HepG2 (cell line): ENCODE results near the gene ZP2. TPM values are rescaled to one million over a fixed set of nuclear protein-coding genes. Genes with fewer than 3 reads are reported as not detected.

Source experiments
- EZH2 ChIP-seq: conservative IDR thresholded peaks from 2 replicates; pipeline ENCODE4 v1.6.1; 2012; ENCODE audit warnings: mild to moderate bottlenecking, low read depth, low read length, moderate library complexity
- FOXJ3 ChIP-seq: sonication (generic); formaldehyde crosslinking; IDR thresholded peaks from 2 replicates; pipeline ENCODE4 v1.4.0; 2020; ENCODE audit warnings: missing genetic modification reagents, mild to moderate bottlenecking, borderline replicate concordance
- GABPB1 ChIP-seq: IDR thresholded peaks from 2 replicates; pipeline ENCODE4 v1.6.1; 2016; ENCODE audit warnings: mild to moderate bottlenecking, missing genetic modification reagents, moderate library complexity, missing compliant biosample characterization
- HINFP ChIP-seq: sonication (generic); formaldehyde crosslinking; IDR thresholded peaks from 2 replicates; pipeline ENCODE4 v1.4.0; 2020; ENCODE audit warnings: low read depth, mild to moderate bottlenecking, missing genetic modification reagents
- HNF4G ChIP-seq, 2 experiments: sonication (generic) in 1 of 2; formaldehyde crosslinking in 1 of 2; IDR thresholded peaks; 2 replicates each; pipeline versions ENCODE4 v1.4.0 to v1.6.1; 2011 to 2020; ENCODE audit warnings: borderline replicate concordance in 2 of 2, low read depth in 2 of 2, mild to moderate bottlenecking in 2 of 2, low read length in 1 of 2, missing genetic modification reagents in 1 of 2, moderate library complexity in 1 of 2
- KLF12 ChIP-seq: sonication (generic); formaldehyde crosslinking; IDR thresholded peaks from 2 replicates; pipeline ENCODE4 v1.4.0; 2020; ENCODE audit warnings: missing genetic modification reagents, borderline replicate concordance
- KMT2B ChIP-seq: IDR thresholded peaks from 2 replicates; pipeline ENCODE4 v1.6.1; 2016; ENCODE audit warnings: missing genetic modification reagents, missing compliant biosample characterization
- NFE2 ChIP-seq: sonication (generic); formaldehyde crosslinking; IDR thresholded peaks from 2 replicates; pipeline ENCODE4 v1.4.0; 2020; ENCODE audit warnings: missing genetic modification reagents
- NPAS2 ChIP-seq: sonication (generic); formaldehyde crosslinking; IDR thresholded peaks from 2 replicates; pipeline ENCODE4 v1.8.0; 2022; ENCODE audit warnings: mild to moderate bottlenecking, missing genetic modification reagents, borderline replicate concordance
- POGZ ChIP-seq: sonication (generic); formaldehyde crosslinking; IDR thresholded peaks from 2 replicates; pipeline ENCODE4 v1.4.0; 2020; ENCODE audit warnings: mild to moderate bottlenecking, missing genetic modification reagents
- SP1 ChIP-seq, 2 experiments: fragments of 450-650 bp in 1 of 2; sonication (generic) in 1 of 2; formaldehyde crosslinking in 1 of 2; IDR thresholded peaks; 2 replicates each; pipeline versions ENCODE4 v1.4.0 to v1.6.1; 2016 to 2020; ENCODE audit warnings: missing genetic modification reagents in 1 of 2
- ZFP62 ChIP-seq: sonication (generic); formaldehyde crosslinking; IDR thresholded peaks from 2 replicates; pipeline ENCODE4 v1.4.0; 2020; ENCODE audit warnings: missing genetic modification reagents
- ZFP82 ChIP-seq: sonication (generic); formaldehyde crosslinking; IDR thresholded peaks from 2 replicates; pipeline ENCODE4 v1.5.1; 2020; ENCODE audit warnings: mild to moderate bottlenecking, missing genetic modification reagents, borderline replicate concordance
- ZNF280B ChIP-seq: sonication (generic); formaldehyde crosslinking; IDR thresholded peaks from 2 replicates; pipeline ENCODE4 v1.5.0; 2020; ENCODE audit warnings: missing genetic modification reagents, mild to moderate bottlenecking, borderline replicate concordance
- ZNF547 ChIP-seq: sonication (generic); formaldehyde crosslinking; IDR thresholded peaks from 2 replicates; pipeline ENCODE4 v1.5.1; 2020; ENCODE audit warnings: mild to moderate bottlenecking, missing genetic modification reagents
- ZNF550 ChIP-seq: sonication (generic); formaldehyde crosslinking; IDR thresholded peaks from 2 replicates; pipeline ENCODE4 v1.4.0; 2020; ENCODE audit warnings: mild to moderate bottlenecking, missing genetic modification reagents, borderline replicate concordance
- ZNF557 ChIP-seq: sonication (generic); formaldehyde crosslinking; IDR thresholded peaks from 2 replicates; pipeline ENCODE4 v1.4.0; 2020; ENCODE audit warnings: missing genetic modification reagents
- ZNF878 ChIP-seq: sonication (generic); formaldehyde crosslinking; IDR thresholded peaks from 2 replicates; pipeline ENCODE4 v1.8.1; 2023; ENCODE audit warnings: mild to moderate bottlenecking, missing genetic modification reagents, moderate library complexity
- ZNF883 ChIP-seq: sonication (generic); formaldehyde crosslinking; IDR thresholded peaks from 2 replicates; pipeline ENCODE4 v1.5.1; 2020; ENCODE audit warnings: mild to moderate bottlenecking, missing genetic modification reagents; ENCODE audit errors: not compliant biosample characterization
- polyA plus RNA-seq, 8 experiments: library from polyadenylated mRNA; depleted of rRNA in 3 of 8; stranded (reverse) in 7 of 8; unstranded in 1 of 8; fragments of >200 nt; fragmentation: Illumina TruSeq in 4 of 8; extraction: Trizol in 4 of 8; gene quantifications; 2 replicates each; pipeline versions ENCODE4 v1.2.1 to v1.2.3, GENCODE V29; 2011 to 2016; ENCODE audit warnings: low read depth in 4 of 8, missing spikeins in 1 of 8, mixed read lengths in 1 of 8; ENCODE audit not compliant: insufficient read depth in 1 of 8
- total RNA-seq, 5 experiments: library from RNA; depleted of rRNA; stranded (reverse); fragments of >200 nt; fragmentation: Illumina TruSeq; extraction: Trizol; gene quantifications; 2 replicates each; pipeline ENCODE4 v1.2.3, GENCODE V29; 2016; ENCODE audit warnings: low read depth in 1 of 5
- TF ChIP-seq, protein P1 (sequence below): sonication (generic); formaldehyde crosslinking; IDR thresholded peaks from 2 replicates; pipeline ENCODE4 v1.5.0; 2020; ENCODE audit warnings: mild to moderate bottlenecking, missing genetic modification reagents, borderline replicate concordance

Gene ZP2
- total and polyA plus RNA-seq, 2 of the 13 experiments (the other 11 are each of a cell fraction or from before 2014, with no cell fraction given), result not detected

DNA sequence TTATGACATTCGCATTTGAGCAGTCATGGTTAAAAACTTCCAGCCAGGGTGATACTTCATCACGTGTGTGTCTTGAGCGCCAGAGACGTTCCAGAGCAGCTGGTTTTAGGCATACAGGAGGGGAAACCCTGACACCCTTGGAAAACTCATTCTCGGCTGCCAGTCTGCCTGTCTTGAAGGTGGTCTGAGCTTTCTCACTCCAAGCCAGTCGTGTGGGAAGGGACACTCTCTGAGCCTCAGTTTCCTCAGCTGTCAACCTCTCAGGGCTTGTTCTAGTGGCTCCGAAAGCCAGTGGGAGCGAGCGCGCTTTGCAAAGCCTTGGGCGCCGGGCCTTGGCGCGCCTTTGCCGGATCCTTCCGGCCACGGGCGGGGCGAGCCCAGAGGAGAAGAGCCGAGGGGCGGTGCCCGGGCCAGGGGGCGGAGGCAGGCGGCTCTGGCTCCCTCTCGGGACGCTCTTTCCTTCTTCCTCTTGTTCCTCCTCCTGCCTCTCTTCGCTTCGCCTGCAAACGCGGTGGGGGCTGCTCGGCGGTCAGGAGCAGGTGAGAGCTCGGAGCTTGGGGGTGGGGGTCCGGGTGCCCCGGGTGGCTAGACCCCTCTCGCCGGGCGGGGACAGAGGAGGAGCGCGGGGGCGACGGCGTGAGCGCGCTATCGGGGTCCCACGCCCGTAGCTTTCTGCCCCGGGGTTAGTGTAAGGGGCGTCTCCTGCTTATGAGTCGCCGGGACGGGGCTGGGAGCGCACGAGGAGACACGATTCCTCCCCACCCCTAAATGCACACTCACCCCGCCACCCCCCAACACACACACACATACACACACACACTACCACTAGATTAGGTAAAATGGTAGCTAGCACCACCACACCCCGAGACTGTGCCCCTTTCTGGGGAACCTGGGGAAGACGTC, 52.9 kb downstream of the ZP2 start, which contains the start of gene LDAF1 (continued):
- TF ChIP-seq, protein P1, sequence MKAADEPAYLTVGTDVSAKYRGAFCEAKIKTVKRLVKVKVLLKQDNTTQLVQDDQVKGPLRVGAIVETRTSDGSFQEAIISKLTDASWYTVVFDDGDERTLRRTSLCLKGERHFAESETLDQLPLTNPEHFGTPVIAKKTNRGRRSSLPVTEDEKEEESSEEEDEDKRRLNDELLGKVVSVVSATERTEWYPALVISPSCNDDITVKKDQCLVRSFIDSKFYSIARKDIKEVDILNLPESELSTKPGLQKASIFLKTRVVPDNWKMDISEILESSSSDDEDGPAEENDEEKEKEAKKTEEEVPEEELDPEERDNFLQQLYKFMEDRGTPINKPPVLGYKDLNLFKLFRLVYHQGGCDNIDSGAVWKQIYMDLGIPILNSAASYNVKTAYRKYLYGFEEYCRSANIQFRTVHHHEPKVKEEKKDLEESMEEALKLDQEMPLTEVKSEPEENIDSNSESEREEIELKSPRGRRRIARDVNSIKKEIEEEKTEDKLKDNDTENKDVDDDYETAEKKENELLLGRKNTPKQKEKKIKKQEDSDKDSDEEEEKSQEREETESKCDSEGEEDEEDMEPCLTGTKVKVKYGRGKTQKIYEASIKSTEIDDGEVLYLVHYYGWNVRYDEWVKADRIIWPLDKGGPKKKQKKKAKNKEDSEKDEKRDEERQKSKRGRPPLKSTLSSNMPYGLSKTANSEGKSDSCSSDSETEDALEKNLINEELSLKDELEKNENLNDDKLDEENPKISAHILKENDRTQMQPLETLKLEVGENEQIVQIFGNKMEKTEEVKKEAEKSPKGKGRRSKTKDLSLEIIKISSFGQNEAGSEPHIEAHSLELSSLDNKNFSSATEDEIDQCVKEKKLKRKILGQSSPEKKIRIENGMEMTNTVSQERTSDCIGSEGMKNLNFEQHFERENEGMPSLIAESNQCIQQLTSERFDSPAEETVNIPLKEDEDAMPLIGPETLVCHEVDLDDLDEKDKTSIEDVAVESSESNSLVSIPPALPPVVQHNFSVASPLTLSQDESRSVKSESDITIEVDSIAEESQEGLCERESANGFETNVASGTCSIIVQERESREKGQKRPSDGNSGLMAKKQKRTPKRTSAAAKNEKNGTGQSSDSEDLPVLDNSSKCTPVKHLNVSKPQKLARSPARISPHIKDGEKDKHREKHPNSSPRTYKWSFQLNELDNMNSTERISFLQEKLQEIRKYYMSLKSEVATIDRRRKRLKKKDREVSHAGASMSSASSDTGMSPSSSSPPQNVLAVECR (CRISPR knock-in tag), result peak; percentile 49; the same call in 1 of the 2 replicates
- TF ChIP-seq EZH2 (no peak; the same call in 1 of the 2 replicates), KLF12 (CRISPR knock-in tag) (no peak), POGZ (CRISPR knock-in tag) (no peak), ZFP82 (CRISPR knock-in tag) (no peak), NFE2 (CRISPR knock-in tag) (no peak), HNF4G (IDR thresholded peaks at IDR 0.05; ENCODE audit: borderline replicate concordance, low read depth, low read length) (no peak), HNF4G (CRISPR knock-in tag; IDR thresholded peaks at IDR 0.05; ENCODE audit: borderline replicate concordance, low read depth) (no peak), ZNF883 (CRISPR knock-in tag) (peak; percentile 59), SP1 (IDR thresholded peaks at IDR 0.05) (no peak), SP1 (CRISPR knock-in tag; IDR thresholded peaks at IDR 0.05) (peak; percentile 60; the same call in 1 of the 2 replicates), KMT2B (peak; percentile 73; the same call in 1 of the 2 replicates), NPAS2 (CRISPR knock-in tag) (no peak), ZNF280B (CRISPR knock-in tag) (peak; percentile 89), ZFP62 (CRISPR knock-in tag) (no peak), HINFP (CRISPR knock-in tag) (peak; percentile 36; the same call in 1 of the 2 replicates), ZNF547 (peak; percentile 75; the same call in 1 of the 2 replicates), ZNF878 (CRISPR knock-in tag) (no peak), FOXJ3 (no peak), GABPB1 (CRISPR knock-in tag) (peak; percentile 85), ZNF550 (CRISPR knock-in tag) (0 out of 2 replicates have a peak, but pooled peaks have one; percentile 93), ZNF557 (CRISPR knock-in tag) (no peak)
